Fibroblast of pulmonary artery (primary cell): ENCODE results near the gene NOL4L.

ENCODE experiments used
- DNase-seq: peaks from one replicate; pipeline ENCODE4 v3.0.0-alpha.2; 2010; ENCODE audit warnings: low read depth
- H3K4me3 ChIP-seq: replicated peaks from 2 replicates; pipeline ENCODE4 v1.5.1; 2011; ENCODE audit warnings: low read depth, mild to moderate bottlenecking, control low read depth, low read length, moderate library complexity
- TF ChIP-seq, protein P1 (sequence below): IDR thresholded peaks from 2 replicates; pipeline ENCODE4 v1.5.1; 2011; ENCODE audit warnings: mild to moderate bottlenecking, control low read depth, low read length, inconsistent platforms; ENCODE audit errors: missing control alignments

Gene NOL4L

DNA sequence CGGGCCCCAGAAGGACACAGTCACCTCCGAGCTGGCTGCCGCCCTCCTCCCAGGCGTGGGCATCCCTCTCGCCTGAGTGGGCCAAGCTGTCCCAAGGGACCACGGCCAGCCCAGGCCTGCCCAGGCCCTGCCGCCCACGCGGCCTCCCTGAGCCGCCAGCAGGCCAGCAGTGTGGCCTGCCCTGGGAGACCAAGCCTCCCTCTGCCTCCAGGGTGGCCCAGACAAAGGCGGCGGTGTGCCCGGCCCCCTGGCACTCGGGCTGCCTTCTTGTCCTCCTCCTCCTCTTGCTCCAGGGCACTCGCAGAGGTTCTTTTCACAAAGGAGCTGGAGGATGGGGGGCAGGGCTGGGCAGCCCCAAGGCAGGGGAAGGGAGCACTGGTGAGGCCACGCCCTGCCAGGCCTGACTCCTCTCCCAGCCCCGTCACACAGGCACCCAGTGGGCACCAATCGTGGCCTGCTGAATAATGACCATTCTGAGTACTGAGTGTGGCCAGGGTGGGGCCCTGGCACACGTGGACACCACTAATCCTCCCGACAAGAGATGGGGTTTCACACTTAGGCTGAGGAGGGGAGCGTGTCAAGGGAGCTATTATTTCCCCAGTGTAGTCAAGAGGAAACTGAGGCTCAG is 25.3 kb downstream of the NOL4L start:
- no peak overlapping the region for H3K4me3 ChIP-seq
- DNase-seq, result no peak
- TF ChIP-seq, protein P1, sequence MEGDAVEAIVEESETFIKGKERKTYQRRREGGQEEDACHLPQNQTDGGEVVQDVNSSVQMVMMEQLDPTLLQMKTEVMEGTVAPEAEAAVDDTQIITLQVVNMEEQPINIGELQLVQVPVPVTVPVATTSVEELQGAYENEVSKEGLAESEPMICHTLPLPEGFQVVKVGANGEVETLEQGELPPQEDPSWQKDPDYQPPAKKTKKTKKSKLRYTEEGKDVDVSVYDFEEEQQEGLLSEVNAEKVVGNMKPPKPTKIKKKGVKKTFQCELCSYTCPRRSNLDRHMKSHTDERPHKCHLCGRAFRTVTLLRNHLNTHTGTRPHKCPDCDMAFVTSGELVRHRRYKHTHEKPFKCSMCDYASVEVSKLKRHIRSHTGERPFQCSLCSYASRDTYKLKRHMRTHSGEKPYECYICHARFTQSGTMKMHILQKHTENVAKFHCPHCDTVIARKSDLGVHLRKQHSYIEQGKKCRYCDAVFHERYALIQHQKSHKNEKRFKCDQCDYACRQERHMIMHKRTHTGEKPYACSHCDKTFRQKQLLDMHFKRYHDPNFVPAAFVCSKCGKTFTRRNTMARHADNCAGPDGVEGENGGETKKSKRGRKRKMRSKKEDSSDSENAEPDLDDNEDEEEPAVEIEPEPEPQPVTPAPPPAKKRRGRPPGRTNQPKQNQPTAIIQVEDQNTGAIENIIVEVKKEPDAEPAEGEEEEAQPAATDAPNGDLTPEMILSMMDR, result no peak

GRCh38 chr20:32559205-32559752 is 25.9 kb downstream of the NOL4L start:
- DNase-seq, result no peak
- no peak overlapping the region for H3K4me3 ChIP-seq
- TF ChIP-seq, protein P1, result no peak

DNA sequence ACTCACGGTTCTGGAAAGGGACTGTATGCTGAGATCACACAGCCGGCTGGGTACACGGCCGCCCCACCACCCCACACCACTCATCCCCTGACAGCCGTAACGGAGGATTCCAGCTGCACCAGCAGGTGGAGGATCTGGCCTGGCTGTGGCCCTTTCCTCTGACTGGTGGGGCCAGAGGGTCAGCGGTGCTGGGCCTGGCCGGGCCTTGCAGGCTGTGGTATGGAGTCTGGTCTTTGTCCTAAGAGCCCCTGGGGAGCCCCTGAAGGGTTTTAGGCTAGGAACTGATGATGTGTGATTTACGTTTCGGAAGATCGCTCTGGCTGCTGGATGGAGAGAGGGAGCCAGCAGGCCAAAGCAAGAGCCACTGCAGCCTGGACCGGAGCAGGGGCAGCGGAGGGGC is 26.6 kb downstream of the NOL4L start:
- H3K4me3 ChIP-seq, result no peak overlapping the region
- no peak for DNase-seq
- TF ChIP-seq, protein P1, result no peak

DNA sequence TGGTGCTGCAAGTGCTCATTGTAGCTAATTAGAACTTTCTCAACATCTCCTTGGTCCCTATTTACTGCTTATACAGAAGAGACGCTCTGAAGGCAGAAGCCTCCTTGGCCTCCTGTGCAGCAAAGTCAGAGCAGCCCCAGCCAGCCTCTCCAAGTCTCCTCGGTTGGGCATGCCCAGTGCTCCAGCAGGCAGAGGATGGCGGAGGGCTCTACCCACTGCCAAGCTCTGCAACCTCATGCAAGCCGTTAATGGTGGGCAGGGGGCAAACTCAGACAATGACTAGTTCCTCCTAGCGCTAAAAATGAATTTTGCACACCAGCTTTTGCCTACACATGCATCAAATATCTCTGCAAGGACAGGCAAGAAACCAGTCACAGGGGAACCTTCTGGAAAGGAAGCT is 27.8 kb downstream of the NOL4L start:
- TF ChIP-seq, protein P1, result no peak
- no peak overlapping the region for H3K4me3 ChIP-seq
- DNase-seq, result no peak

GRCh38 chr20:32556312-32557184 is 28.6 kb downstream of the NOL4L start:
- DNase-seq, result no peak
- no peak overlapping the region for H3K4me3 ChIP-seq
- TF ChIP-seq, protein P1, result no peak

- no peak for DNase-seq
- no peak overlapping the region for H3K4me3 ChIP-seq
- TF ChIP-seq, protein P1, result no peak
These were observed 29.5 kb downstream of the NOL4L start for GRCh38 chr20:32555584-32555983.
